Gastroesophageal sphincter (tissue), 3 donors: ENCODE data around the gene KLHL6.

Experiments
- CTCF ChIP-seq, 4 experiments: fragments of 200-600 bp in 2 of 4; fragments of 450-650 bp in 2 of 4; sonication (generic) in 1 of 4; IDR thresholded peaks; one replicate each; pipeline ENCODE4 v1.5.1; 2017 to 2019; ENCODE audit warnings: antibody characterized with exemption in 4 of 4, mild to moderate bottlenecking in 2 of 4, moderate library complexity in 2 of 4
- POLR2A ChIP-seq, 2 donors: fragments of 450-650 bp; IDR thresholded peaks; one replicate each; pipeline ENCODE4 v1.6.1; 2017; ENCODE audit warnings: antibody characterized with exemption in 2 of 2, mild to moderate bottlenecking in 2 of 2, moderate library complexity in 1 of 2
- POLR2AphosphoS5 ChIP-seq: sonication (generic); formaldehyde crosslinking; IDR thresholded peaks from one replicate; pipeline ENCODE4 v1.6.1; 2017; ENCODE audit warnings: antibody characterized with exemption

- no peak for TF ChIP-seq POLR2AphosphoS5
- TF ChIP-seq CTCF (IDR thresholded peaks at IDR 0.05) = no peak
- no peak for TF ChIP-seq POLR2A (IDR thresholded peaks at IDR 0.05)
Measured at GRCh38 chr3:183584914-183585280, 29.4 kb upstream of the KLHL6 start.
